HK-2 (cell line): Measurements from ENCODE around the gene HMGB1.
A peak's percentile ranks its signal among the peaks of the same experiment; 100 is the strongest.

ENCODE experiments used
- DNase-seq: peaks from one replicate; pipeline ENCODE4 v3.0.0-alpha.2; 2018; ENCODE audit not compliant: unreplicated experiment

The HMGB1 gene

DNA sequence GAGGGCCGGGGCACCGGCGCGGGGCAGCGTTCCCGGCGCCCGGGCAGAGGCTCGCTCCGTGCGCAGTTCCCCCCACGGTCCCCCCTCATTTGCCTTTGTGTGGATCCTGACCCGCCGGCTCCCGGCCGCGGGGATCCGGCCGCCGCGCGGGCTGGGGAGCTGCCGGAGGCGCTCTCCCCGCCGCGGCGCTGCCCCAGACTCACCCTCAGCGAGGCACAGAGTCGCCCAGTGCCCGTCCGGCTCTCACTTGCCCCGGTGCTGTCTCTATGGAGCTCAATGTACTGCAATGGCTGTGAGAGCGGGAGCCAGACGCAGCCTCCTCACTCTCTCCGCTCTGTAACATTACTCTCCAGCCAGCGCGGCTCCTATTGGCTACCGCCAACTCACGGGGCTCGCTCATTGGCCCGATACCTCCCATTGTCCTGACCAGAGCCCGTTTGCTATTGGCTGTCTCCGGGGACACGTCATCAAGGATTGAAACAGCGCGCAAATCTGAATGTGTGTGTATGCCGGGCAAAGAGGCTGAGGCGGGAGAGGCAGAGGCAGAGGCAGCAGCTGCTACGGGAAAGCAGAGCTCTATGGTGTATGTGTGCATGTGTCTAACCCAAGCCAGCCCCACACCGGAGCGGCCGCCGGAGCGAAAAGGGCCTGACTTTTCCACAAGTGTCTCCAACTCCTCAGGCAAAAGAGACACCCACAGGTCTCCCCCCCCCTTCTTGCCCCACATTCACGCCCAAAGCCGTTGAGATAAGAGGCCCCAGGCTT is at the start of gene HMGB1:
TSS of gene HMGB1 (minus strand) at position 344 of the 765 bp plus-strand sequence. CDS start 2,256 bp downstream, outside the sequence.
- DNase-seq = peak; percentile 95

DNA sequence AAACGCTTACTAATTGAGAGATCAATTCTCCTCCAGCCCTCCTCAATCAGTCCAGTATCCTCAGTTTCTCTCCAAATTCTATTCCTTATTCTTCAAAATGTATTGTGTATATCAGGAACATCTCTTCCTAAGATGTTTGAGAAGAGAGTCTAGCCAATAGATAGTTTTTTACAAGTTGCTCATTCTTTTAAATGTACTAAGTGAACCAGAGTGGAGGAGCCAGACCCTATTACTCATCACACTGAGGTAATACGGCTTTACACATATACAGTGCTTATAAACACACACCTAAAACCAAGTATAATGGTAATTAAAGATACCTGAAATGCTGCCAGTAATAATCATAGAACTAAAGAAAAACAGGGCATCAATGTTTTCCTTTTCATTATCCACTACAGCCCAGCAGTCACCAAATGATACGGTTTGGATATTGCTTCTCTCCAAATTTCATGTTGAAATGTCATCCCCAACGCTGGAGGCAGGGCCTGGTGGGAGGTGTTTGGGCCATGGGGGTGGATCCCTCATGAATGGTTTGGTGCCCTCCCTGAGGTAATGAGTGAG is 45.2 kb upstream of the HMGB1 start:
- no peak for DNase-seq

DNA sequence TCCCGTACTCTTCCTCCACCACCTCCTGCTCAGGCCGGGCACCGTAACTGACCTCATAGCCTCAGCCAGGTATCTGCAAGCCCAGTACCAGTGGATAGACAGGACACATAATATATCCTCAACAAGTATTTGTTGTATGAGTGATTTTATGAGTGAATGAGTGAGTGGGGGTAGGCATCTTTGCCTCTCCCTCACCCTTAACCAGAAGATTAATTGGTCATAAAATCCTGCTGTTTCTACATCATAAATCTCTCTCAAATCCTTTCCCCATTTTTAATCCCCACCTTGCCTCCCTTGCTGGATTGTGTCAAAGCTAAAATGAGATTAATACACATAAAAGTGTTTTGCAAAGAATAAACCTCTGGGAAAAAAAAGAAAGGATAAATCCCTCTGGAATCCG is 44.4 kb upstream of the HMGB1 start:
- DNase-seq = no peak

GRCh38 chr13:30509254-30510050 is 43.7 kb upstream of the HMGB1 start:
- no peak for DNase-seq

DNA sequence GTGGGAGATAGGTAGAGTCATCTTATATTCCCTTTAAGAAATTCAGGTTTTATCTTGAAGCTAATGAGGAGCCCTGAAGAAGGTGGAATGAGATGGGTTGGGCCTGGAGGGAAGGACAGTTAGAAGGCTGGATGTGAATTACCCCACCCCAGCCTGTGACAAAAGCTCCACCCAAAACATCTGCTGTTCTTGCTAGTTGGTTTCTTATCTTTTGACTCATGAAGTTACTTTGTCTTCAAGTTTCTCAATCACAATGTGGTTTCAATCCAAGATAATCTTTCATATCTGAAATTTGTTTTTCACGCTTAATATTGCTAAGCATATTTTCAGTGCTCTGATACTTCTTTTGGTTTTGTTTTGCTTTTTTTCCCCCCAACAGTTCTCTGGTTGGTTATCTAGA is 38.3 kb upstream of the HMGB1 start:
- DNase-seq = no peak

DNA sequence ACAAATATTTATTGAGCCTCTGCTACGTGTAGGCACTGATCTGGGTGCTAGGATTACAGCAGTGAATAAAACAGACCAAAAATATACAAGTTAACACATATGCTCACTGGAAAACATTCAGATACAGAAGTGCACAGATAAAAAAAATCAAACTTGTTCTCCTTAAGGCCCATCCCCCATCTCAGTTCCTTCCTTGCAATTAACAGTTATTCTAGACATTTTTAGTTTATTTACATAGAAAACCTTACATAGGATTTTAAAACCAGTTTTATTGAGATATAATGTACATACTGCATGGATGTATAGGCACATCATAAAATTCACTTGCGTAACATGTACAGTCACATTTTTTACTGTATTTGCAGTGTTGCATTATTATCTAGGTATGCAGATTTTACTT is 36.5 kb upstream of the HMGB1 start:
- DNase-seq = no peak

DNA sequence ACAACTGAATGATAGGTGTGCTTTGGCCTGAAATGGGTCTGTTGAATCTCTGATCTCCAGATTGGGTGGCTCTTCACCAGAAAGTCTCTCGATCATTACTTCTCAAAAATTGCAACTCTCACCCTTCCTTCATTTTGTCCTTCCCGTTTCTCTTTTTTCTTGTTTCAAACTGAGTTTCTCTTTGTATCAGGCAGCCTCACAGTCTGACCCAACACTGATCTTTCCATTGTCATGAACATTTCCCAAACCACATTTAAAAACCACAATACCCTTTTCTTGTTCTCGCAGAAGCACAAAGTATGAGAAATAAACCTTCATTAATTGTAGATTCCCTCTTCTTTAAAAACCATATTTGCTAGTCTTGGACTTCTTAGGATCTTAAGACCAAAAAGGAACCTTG is 33.6 kb upstream of the HMGB1 start:
- DNase-seq = no peak

DNA sequence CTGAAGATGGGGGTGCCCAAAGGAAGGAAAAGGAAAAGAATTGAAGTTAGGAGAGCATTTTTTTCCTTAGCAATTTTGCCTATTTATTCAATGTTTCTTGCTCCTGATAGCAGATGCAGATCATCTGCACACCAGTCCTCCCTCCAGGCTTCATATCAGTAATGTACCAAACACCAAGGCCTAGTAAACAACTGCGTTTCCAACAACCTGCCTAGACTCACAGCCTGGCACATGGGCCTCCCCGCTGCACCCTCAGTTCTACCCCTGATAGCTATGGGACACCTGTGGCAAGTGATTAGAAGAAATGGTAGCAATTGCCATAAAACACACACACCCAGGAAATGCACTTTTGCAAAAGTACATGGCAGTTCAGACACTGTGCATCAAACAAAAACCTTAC is 30.4 kb upstream of the HMGB1 start:
- no peak for DNase-seq

GRCh38 chr13:30495746-30496145 is 30.0 kb upstream of the HMGB1 start:
- DNase-seq = no peak

DNA sequence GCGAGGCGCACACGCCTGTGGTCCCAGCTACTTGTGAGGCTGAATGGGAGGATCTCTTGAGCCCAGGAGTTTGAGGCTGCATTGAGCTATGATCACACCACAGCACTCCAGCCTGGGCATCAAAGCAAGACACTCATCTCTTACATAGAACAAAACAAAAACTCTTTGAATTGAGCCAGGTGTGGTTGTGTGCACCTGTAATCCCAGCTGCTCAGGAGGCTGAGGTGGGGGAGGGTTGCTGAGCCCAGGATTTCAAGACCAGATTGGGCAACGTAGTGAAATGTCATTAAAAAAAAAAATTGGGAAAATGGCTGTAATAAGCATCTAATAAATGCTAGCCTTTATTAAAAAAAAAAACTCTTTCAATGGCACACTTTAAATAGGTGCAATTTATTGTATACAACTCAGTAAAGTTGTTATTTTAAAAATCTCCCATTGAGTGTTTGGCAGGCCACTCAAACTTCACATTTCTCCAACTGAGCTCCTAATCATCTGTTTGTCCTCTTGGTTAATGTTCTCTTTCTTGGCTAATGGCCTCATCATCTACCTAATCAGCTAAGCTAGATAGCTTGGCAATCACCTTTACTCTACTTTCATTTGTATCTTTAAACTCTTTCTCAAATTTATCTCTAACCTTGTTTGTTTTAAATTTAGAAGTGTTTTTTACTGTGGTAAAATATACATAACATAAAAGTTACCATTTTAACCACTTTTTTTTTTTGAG is 28.1 kb upstream of the HMGB1 start:
- DNase-seq = no peak

DNA sequence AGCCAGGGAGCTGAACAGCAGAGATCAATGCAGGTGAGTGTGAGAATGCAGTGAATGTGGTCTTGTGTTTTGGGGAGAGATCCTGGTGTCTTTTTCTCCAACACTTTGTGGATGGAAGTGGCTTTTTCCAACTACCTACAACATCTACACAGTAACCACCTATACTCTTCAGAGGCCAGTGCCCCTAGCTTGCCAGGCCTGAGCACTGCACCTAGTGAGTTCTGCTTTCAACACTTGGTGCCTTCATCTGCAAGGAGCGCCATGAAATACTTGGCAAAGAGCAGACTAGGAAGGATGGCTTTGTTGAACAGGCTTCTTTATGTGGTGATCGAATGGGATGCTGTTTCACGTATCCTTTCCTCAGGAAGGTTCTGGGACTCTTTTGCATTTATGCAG is 21.3 kb upstream of the HMGB1 start:
- no peak for DNase-seq

- DNase-seq = no peak
These were observed 20.7 kb upstream of the HMGB1 start for GRCh38 chr13:30486230-30487074.

DNA sequence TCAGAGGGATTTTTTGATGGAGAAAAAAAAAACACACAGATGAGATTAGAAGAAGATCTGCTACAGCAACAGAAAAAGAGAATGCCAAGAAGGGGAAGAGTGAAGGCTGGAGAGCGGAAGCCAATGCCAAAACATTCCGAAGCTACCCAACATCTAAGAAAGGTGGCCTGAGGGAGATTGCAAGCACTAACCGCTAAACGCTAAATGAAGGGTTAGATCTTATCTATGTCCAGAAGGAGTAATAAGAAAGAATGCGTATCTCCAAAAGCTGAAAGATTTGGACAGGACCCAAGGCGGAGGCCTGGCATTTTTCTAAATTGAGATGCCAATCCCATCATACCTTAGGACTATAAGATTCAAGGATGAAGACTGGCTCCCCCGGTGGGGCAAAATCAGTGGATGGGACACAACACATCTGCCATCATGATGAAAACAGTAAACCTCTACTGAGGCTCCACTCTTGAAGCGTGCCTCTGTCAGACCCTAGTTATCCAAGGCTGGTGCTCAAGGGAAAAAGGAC is 15.6 kb upstream of the HMGB1 start:
- DNase-seq = no peak

GRCh38 chr13:30480292-30480950 is 14.7 kb upstream of the HMGB1 start:
- no peak for DNase-seq

DNA sequence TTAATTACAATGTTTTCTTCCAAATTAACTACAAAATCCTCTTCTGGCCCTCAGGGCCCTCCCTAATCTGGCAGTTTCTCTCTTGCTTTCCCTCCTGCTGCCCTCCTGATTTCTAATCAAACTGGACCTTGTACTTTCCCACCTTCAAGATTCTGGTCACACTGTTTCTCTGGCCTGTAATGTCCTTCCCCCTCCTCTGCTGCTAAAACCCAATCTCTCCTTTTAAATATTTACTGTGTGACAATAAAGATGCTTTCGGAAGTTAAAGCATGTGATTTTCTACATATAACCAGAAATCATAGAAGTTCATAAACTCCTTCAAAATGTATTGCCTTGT is 14.1 kb upstream of the HMGB1 start:
- DNase-seq = no peak

- no peak for DNase-seq
These were observed 13.6 kb upstream of the HMGB1 start for GRCh38 chr13:30479154-30479882.

DNA sequence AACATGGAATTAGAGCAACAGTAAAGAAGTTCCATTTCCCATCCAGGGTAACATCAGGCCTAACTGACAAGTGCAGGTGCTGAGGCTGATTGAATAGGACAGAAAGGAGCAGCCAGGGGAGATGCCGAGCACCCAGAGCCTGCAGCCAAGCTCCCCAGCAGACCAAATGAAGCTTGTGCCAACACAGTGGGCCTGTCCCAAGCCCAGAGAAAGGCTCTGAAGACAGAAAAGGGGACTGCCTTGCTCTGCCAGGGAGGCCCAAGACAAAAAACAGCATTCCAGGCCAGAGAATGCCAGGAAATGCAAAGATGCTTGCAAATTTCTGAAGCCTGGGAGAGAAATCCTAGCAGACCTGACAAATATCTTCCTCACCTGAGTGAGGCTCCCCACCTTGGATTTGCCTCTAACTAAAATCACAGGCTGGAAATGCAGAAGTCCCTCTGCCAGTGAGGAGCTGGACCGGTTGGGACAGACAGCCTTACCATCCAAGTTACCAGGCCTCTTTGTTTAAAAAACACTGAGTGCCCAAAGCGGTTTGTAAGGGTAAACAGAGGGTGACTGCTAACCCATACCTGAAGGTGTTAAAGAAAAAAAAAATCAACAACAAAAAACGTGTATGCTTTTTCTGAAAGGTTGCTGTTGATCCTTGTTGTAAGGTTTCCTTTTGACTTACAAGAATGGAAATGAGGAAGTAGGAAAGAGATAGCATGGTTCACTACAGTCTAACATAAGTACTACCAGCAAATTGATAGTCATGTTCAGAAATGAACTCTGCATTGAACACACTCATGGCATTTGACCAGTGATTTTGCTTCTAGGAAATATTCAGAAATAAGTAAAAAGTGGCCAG is 11.8 kb upstream of the HMGB1 start:
- DNase-seq = no peak

- DNase-seq = no peak
These were observed 7.9 kb upstream of the HMGB1 start for GRCh38 chr13:30473675-30474074.

- no peak for DNase-seq
These were observed 1.1 kb upstream of the HMGB1 start for GRCh38 chr13:30466841-30467252.
